ENCODE data around the gene DPAGT1.
"Not testable (repeated sequence)": the region's sequence is repeated elsewhere in the genome, so short reads cannot be mapped to it uniquely, and the experiment has no call there.

Gene DPAGT1

DNA sequence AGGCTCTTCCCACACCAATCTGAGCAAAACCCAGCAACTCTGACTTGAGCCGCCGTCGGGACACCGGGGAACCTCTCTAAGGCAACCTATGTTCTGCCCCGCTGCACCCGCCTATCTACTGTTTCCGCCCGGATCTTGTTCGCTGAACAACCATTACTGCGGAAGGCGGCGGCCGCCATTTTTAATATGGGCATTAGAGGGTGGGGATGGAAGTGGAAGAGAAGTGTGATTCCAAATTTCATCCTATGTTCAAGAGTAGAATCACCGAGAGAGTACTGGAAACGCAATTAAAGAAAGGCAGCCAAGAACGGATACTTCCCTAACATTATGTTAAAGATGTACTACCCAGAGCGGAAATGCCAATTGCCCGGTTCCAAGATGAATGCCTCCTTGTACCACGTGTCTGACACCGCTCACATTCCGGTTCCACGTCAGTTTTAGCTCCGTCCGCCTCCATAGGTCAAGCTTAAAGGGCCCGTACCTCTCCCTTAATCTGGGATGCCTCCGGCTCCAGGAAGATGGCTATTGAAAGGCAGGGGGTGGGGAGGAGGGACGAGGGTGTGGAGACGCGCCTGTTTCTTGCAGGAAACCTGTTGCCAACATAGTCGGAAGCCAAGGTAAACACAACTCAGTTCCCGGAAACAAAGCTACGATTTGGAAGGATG is at the start of gene DPAGT1:
Gene DPAGT1, minus strand, starts transcription at position 95 of the 665 bp plus-strand sequence. CDS start 198 bp downstream, outside the sequence.
- DNase-seq (ENCODE audit: low read depth in 1 of 2, low spot score in 1 of 2), result peak; percentile 65 to 76

DNA sequence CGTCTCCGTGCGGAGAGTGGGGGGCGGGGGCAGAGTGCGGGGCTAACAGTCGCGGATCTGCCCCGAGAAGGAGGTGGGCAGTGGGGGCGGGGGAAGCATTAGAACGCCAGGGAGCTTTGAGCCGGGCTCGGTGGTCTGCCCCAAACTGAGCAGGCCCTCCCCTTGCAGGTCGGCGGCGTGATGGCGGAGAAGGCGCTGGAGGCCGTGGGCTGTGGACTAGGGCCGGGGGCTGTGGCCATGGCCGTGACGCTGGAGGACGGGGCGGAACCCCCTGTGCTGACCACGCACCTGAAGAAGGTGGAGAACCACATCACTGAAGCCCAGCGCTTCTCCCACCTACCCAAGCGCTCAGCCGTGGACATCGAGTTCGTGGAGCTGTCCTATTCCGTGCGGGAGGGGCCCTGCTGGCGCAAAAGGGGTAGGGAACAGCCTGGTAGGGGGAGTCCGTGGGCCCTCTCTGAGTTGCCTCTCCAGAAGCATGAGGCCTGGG is 48.2 kb upstream of the DPAGT1 start:
- DNase-seq (ENCODE audit: low read depth in 1 of 2, low spot score in 1 of 2), result no peak

DNA sequence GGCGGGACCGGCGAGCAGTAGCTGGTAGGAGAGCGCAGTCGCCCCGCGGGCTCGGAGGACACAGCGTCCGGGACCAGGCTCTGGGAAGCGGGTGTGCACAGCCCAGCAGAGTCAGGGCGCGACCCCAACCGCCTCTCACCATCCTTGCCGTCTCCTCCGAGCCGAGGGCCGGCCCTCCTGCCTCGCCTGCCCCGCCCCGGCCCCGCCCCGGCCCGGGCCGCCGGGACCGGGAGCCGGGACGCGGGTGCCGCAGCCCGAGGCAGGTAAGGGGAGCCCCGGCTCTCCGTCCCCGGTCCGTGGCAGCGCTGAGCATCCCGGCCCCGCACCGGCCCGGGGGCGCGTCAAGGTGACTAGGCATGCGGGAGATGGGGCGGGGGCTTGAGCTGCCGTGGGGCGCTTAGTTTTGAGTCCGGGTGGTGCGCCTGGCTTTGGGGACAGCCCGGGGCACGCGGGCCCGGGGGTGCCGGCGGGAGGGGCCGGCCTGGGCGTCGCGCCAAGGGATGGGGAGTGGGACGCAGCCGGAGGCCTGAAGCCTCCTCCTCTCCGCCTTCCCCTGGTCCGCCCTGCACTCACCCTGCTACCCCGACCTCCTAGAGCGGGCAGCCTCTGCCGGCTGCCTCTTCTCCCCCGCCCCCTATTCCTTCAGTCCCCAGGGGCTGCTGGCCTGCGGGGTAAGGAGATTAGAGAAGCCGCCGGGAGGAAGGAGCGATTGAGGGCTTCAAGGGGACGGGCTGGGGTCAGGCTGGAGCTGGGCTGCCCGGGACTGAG is 47.5 kb upstream of the DPAGT1 start, which contains the start of gene ABCG4:
Gene ABCG4, plus strand, starts transcription at position 35 of the 768 bp plus-strand sequence. CDS start 914 bp downstream, outside the sequence.
- DNase-seq (ENCODE audit: low read depth in 1 of 2, low spot score in 1 of 2), result no peak

DNA sequence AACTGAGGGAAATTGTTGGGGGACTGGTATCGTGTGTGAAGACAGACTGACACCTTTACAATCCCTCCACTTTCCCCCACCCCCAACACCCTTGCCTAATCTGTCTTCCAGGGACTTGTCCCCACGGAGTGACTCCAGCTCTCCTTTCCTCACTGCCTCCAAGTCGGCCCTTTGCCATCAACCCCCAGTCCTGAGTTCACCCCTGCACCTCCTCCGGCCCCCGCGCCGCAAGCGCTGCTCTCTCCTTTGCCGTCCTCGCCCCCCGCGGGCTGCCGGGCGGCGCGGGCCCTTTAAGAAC is 47.0 kb upstream of the DPAGT1 start:
- no peak for DNase-seq (ENCODE audit: low read depth in 1 of 2, low spot score in 1 of 2)

DNA sequence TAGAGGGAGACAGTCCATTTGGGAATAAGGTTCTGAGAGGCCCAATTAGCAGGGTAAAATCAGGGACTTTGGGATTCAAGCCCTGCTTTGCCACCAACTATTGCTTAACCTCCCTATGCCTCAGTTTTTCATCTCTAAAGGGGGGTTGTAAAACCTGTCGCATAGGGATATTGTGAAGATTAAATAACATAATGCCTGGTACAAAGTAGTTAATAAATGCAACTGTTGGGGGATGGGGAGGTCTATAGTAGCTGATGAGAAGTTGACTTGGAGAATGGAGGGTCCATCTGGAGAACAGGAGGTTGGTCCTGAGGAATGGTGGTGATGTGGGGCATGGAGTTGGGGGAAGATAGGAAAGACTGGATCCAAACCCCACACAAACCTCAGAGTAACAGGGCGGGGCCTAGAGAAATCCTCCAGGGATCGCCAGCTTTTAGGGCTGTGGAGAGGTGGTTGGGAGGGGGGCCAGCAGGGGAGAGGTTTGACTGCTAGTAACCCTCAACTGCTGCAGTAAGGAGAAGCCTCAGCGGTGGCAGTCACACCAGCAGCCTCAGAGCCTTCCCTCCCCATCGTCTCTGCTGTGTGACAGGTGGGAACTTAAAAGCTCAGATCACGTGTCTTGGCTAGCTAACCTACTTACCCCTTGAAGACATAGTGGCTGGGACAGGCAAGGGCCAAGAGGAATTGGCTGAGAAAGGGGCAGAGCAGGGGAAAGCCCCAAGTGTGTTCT is 46.1 kb upstream of the DPAGT1 start:
- DNase-seq (ENCODE audit: low read depth in 1 of 2, low spot score in 1 of 2), result no peak

DNA sequence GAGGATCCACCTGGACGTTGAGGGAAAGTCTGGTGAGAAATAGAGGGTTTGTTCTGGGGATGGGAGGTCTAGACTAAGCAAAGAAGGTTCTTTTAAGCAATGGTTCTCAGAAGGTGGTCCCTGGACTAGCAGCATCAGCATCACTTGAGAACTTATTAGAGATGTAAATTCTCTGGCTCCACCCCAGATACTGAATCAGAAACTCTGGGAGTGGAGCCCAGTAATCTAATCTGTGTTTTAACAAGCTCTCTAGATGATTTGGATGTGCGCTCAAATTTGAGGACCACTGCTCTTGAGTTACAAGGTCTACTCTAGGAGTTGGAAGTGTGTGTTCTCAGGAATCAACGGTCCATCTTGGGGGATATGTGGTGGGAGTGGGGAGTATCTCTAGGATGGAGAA is 43.9 kb upstream of the DPAGT1 start:
- DNase-seq (ENCODE audit: low read depth in 1 of 2, low spot score in 1 of 2), result no peak

DNA sequence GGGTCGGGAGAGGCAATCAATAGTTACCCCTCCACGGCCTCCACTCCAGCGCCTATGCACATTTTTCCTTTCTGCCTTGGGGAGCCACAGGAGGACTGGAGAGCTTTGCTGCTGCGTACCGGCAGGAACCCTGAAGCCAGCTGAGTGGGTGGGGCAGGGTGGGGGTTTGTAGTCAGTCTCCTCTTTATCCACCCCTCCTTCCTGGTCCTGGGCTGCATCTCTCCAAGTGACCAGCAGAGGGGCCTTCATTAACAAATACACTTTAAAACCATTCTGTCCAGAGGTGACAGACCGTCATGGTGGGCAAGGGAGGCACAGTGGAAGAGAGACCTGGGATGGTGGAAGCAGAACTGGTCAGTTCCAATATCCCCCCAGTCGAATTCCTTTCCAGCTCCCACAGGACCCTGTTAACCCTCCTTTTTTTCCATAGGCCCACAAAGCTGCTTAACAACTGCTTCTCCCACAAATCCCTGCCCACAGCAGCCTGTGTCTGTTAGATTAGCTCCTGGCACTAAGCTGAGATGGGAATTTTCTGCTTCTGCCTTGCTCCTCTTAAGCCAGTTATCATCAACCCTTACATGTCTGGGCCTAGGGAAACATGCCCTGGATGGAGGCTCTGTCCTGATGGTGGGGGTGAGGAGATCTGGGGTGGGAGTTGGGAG is 43.3 kb upstream of the DPAGT1 start:
- no peak for DNase-seq (ENCODE audit: low read depth in 1 of 2, low spot score in 1 of 2)

DNA sequence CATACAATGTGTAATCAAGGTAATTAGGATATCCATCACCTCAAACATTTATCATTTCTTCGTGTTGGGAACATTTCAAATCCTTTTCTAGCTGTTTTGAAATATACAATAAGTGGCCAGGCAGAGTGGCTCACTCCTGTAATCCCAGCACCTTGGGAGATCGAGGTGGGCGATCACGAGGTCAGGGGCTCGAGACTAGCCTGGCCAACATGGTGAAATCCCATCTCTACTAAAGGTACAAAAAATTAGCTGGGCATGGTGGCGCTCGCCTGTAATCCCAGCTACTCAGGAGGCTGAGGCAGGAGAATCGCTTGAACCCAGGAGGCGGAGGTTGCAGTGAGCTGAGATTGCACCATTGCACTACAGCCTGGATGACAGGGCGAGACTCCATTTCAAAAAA is 37.6 kb upstream of the DPAGT1 start:
- not testable (repeated sequence) for DNase-seq (ENCODE audit: low read depth in 1 of 2, low spot score in 1 of 2)

DNA sequence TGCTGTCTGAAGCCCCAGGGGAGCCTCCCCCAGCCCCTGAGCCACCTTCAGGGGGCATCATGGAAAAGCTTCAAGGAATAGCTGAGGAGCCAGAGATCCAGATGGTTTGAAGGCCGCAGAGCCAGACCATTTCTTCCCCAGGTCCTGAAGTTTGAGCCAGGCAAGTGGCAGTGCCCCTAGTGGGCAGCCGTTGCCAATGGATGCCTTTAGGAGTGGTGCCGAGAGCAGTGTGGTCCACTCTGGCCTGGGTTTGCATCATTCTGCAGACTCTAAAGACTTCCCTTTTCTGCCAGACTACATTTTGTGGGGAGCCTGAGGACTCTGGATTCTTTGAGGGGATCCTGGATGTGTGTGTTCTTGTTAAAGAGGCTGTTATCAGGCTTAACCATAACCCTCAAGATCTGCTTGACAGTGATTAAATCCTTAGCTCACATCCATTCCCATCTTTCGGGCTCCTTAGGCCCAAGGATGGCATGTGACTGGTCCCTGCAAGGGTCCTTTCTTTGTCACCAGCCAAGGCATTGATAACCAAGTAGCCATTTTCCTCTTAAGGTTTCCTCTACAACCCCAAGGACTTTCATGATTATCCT is 32.8 kb upstream of the DPAGT1 start:
- DNase-seq (ENCODE audit: low read depth in 1 of 2, low spot score in 1 of 2), result no peak

DNA sequence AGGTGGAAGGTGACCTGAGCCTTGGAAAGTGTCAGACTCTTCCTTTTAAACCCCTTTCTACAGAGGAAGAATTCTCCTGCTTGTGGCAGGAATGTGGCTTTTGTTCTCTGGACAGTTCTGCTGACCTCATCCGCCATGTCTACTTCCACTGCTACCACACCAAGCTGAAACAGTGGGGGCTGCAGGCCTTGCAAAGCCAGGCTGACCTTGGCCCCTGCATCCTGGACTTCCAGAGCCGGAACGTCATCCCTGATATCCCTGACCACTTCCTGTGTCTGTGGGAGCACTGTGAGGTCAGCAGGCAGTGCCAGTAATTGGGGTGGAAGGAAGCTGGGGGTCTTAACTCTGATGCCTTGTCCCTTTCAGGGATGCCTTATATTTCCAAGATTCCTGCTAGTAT is 29.0 kb upstream of the DPAGT1 start:
- DNase-seq (ENCODE audit: low read depth in 1 of 2, low spot score in 1 of 2), result no peak

DNA sequence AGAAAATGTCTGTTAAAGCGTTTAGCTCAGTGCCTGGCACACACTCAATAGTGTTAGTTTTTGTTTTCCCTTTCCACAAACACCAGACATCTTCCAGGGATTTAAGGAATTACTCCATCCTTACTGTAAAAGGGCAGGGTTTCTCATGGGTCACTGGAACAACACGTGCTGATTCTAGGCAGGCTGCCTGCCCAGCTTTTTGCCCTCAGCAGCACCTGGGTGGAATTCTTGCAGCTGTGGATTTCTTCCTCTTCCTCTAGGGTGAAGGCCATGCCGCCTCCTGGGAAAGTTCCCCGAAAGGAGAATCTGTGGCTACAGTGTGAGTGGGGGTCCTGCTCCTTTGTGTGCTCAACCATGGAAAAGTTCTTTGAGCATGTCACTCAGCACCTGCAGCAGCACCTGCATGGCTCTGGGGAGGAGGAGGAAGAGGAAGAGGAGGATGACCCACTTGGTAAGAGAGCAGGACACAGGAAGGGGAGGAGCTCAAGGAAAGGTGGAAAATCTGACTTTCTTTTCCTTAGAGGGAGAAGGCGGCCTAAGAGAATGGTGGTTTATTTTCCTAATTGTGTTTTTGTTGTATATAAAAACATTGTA is 25.1 kb upstream of the DPAGT1 start:
- no peak for DNase-seq (ENCODE audit: low read depth in 1 of 2, low spot score in 1 of 2)

DNA sequence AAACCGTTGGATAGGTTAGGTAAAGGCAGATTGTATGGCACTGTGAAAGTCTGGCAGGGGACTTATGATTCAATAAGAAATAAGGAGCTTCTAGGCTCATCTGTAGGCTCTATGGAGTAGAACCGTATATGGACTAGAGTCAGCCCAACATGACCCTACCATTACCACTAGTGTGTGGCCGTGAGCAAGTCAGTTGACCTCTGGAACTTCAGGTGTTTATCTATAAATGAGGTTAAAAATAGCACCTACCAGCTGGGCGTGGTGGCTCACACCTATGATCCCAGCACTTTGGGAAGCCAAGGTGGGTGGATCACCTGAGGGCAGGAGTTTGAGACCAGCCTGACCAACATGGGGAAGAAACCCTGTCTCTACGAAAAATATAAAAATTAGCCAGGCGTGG is 24.2 kb upstream of the DPAGT1 start:
- no peak for DNase-seq (ENCODE audit: low read depth in 1 of 2, low spot score in 1 of 2)

DNA sequence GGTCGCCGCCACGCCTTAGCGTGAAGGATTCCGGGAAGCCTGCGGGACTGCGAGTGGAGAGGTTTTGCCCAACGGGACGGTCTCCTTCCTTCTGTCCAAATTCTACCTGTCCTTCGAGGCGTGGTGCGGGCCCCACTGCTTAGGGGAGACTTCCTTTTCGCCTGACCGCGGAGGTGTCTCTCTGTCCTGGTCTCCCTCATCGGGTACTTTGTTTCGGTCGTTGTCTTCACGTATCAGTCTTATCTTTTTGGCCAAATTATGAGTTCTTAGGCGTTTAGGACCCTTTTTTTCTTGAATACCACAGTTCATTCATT is 20.1 kb upstream of the DPAGT1 start:
- DNase-seq (ENCODE audit: low read depth in 1 of 2, low spot score in 1 of 2), result no peak

DNA sequence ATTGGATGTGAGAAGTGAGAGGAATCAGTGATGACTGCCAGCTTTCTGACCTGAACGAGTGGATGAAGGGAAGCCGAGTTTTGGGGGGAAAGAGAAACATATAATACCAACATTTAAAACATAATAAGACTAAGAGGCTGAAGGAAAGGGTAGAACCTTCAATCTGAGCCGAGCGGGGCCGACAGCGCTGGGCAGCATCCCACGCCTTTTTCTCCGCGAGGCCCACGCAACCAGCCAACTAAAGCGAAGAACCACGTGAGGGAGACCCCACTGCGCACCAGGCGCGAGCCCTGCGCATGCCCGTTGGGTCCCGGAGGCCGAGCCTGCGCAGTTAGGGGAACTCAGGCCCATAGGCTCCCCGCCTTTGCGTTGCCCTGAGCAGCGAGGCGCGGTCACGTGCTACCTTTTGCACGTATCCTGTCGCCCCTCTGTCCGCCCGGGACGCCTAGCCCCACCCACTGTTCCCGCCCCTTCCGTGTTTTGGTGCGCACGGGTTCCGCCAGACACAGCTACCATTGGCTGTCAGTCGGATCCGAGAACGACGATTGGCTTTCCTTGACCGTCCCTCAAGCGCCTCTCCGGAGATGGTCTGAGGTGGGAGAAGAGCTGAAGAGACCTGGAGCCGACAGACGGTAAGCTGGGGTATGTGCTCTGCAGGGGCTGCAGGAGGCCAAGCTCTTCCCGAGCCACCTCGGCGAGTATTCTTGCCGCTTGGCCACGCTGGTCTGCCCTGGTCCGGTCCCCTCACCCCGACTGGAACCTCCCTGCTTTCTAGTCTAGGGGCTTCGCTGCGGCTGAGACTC is 19.6 kb upstream of the DPAGT1 start, which contains the start of gene HINFP:
Gene HINFP, plus strand, starts transcription at position 573 of the 803 bp plus-strand sequence. CDS start 5,365 bp downstream, outside the sequence.
- DNase-seq (ENCODE audit: low read depth in 1 of 2, low spot score in 1 of 2), result peak; percentile 99 to 100

DNA sequence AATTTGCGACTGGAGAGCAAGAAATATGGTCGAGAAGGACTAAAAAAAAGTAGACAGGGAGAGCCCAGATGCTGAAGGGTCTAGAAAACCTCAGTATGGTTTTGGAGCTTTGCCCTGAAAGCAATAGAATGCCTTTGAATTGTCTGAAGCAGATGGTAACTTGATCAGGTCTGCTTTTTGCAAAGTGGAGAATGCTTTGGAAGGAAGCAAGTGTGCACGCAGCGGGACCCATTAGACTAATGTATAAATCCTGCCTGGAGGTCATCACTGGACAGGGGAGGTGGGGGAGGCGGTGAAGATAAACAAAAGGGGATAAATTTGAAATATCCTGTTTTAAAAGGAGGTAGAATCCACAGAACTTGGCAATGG is 19.0 kb upstream of the DPAGT1 start:
- no peak for DNase-seq (ENCODE audit: low read depth in 1 of 2, low spot score in 1 of 2)

DNA sequence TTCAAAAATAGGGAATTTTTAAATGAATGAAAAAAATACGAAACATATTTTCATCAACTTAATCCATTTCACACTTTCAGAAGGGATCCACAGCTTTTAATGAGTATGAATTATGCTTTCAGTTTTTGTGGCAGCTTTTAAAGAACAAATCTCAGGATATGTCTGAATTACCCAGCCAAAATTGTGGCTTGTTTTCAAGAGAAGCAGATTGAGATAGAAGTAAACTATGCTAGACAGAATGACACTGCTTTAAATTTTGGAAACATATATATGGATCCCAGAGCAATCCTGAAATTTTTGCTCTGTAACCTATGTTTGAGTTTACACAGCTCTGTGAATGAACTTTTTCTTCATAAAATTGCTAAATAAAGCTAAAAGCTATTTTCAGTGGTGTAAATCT is 17.3 kb upstream of the DPAGT1 start:
- no peak for DNase-seq (ENCODE audit: low read depth in 1 of 2, low spot score in 1 of 2)

DNA sequence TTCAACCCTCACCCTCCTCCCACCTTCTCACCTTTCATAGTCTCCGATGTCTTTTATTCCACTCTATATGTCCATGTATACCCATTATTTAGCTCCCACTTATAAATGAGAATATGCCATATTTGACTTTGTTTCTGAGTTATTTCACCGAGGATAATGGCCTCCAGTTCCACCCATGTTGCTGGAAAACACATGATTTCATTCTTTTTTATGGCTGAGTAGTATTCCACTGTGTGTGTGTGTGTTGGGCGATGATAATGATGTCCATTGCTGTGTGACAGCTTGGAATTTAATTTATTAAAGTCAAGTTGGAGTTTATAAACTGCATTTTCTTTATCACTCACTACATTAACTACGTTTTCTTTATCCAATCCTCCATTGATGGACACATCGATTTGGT is 16.6 kb upstream of the DPAGT1 start:
- no peak for DNase-seq (ENCODE audit: low read depth in 1 of 2, low spot score in 1 of 2)

DNA sequence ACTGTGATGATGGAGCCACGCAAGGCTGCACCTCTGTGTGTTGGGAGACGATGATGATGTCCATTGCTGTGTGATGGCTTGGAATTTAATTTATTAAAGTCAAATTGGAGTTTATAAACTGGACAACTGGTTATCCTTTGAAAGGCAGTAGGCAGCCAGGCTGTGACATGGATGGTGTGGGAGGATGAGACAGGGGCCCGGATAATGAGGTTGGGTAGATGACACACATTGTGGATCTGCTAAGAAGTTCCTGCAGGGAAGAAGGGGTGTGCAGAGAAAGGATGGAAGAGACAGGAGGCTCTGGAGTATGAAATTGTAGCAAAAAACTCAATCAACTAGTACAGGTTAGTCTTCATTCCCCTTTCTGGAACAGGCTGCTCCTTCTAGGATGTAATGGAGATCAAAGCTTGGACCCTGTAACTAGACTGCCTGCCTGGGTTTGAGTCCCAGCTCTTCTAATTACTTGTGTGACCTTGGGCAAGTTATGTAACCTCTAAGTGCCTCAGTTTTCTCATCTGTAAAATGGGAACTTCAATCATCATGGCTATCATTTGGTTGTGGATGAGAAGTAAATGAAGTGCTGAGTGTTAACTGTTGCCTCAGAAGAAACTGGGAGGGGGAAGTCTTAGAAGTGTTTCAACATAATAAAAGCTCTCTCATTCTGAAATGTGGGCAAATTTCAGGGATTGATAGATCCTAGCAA is 15.5 kb upstream of the DPAGT1 start:
- DNase-seq (ENCODE audit: low read depth in 1 of 2, low spot score in 1 of 2), result no peak

DNA sequence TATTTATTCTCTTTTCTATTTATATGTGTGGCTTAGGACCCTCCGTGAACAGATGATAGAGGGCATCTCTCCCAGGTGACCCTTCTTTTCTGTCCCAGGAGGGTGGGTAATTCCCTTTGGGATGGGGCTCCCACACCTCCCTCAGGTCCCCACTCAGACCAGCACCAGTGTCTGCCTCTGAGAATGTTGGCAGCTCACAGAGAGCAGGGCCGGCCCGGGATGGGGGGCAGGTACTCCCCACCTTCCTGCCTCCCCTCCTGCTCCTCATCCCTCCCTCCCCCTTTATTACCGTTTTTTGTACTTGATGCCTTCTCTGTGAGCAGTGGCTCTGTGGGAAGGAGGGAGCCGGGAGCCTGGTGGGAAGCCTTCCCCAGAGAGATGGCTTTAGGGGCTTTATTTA is 14.9 kb upstream of the DPAGT1 start:
- no peak for DNase-seq (ENCODE audit: low read depth in 1 of 2, low spot score in 1 of 2)

All from activated T-helper 1 cell treated with anti-CD3 and anti-CD28 coated beads, Interleukin-2, amount 50 U/mL, for 16 hours (primary cell).